K562 (cell line): ENCODE results near the gene CHPF. TPM values are rescaled to one million over a fixed set of nuclear protein-coding genes. Genes with fewer than 3 reads are reported as not detected.
A peak's percentile ranks its signal among the peaks of the same experiment; 100 is the strongest.

Experiments
- ATAC-seq: fragments of 200-7000 bp; cut with Tn5 transposase; 3 replicates; pipeline ENCODE4 v1.9.1; 2020; ENCODE audit warnings: moderate library complexity
- BruUV-seq: library from RNA; stranded (reverse); fragments of 400-500 nt; replicated peaks from 2 replicates; lab custom pipeline; 2021; lab: Mats Ljungman, UMichigan
- CTCF ChIA-PET: fragments of 300-600 bp; formaldehyde crosslinking; extraction: SDS; loops from one replicate; lab custom pipeline; 2021; ENCODE audit warnings: low intra/inter-chr PET ratio; lab: Yijun Ruan, JAX
- POLR2A ChIA-PET: fragments of 300-600, 350-650 bp; sonication (Branson Sonifier 250); formaldehyde crosslinking; extraction: SDS; loops from one replicate; lab custom pipeline; 2021; ENCODE audit warnings: antibody characterized with exemption, inconsistent platforms; lab: Yijun Ruan, JAX
- DNase-seq, 4 experiments: peaks; one replicate each; pipeline versions ENCODE4 v3.0.0 to v3.0.0-alpha.2; 2011 to 2018; ENCODE audit warnings: low spot score in 3 of 4, mixed read lengths in 3 of 4; ENCODE audit errors: extremely low read depth in 1 of 4
- FAIRE-seq: peaks from 2 replicates; lab custom pipeline; 2011; peaks lifted over from hg19 to GRCh38; lab: Jason Lieb, UNC
- H2AFZ ChIP-seq: 2 replicates; pipeline ENCODE4 v1.6.0; 2011; ENCODE audit warnings: low read depth, low read length, control low read depth, inconsistent platforms
- H3K27ac ChIP-seq: fragments of 200-600 bp; 3 replicates; pipeline ENCODE4 v1.8.0; 2011; ENCODE audit warnings: low read depth, mild to moderate bottlenecking, control low read depth, inconsistent platforms, low read length, moderate library complexity, mixed read lengths; ENCODE audit errors: extremely low read depth
- H3K27me3 ChIP-seq, 2 experiments: fragments of 300-600 bp in 1 of 2; 2 replicates in 1 of 2; 3 replicates in 1 of 2; pipeline versions ENCODE4 v1.6.0 to v1.8.0; 2011; ENCODE audit warnings: inconsistent platforms in 2 of 2, low read length in 2 of 2, mild to moderate bottlenecking in 1 of 2, mixed read lengths in 1 of 2, moderate library complexity in 1 of 2; ENCODE audit not compliant: control insufficient read depth in 2 of 2, insufficient read depth in 2 of 2
- H3K36me3 ChIP-seq: fragments of 300-600 bp; 3 replicates; pipeline ENCODE4 v1.8.0; 2011; ENCODE audit warnings: mild to moderate bottlenecking, low read length, inconsistent platforms; ENCODE audit not compliant: control insufficient read depth, insufficient read depth
- H3K4me1 ChIP-seq, 2 experiments: fragments of 200-600 bp in 1 of 2; replicated peaks in 1 of 2; 2 replicates in 1 of 2; 3 replicates in 1 of 2; pipeline versions ENCODE4 v1.5.1 to v1.8.0; 2011; ENCODE audit warnings: inconsistent platforms in 2 of 2, low read length in 2 of 2, mild to moderate bottlenecking in 1 of 2, mixed read lengths in 1 of 2, moderate library complexity in 1 of 2; ENCODE audit not compliant: control insufficient read depth in 2 of 2, insufficient read depth in 2 of 2
- H3K4me2 ChIP-seq: 2 replicates; pipeline ENCODE4 v1.6.1; 2011; ENCODE audit warnings: low read length, control low read depth, inconsistent platforms, mixed read lengths; ENCODE audit not compliant: insufficient read depth
- H3K4me3 ChIP-seq: fragments of 200-600 bp; sonication (generic), shearing (Covaris generic); 2 replicates; pipeline ENCODE4 v1.5.1; 2016; ENCODE audit warnings: control low read depth, inconsistent platforms
- H3K79me2 ChIP-seq: fragments of 200-600 bp; 3 replicates; pipeline ENCODE4 v1.8.0; 2011; ENCODE audit warnings: low read length, inconsistent platforms; ENCODE audit not compliant: control insufficient read depth, insufficient read depth
- H3K9ac ChIP-seq, 2 experiments: 2 replicates each; pipeline versions ENCODE4 v1.6.0 to v1.6.1; 2011; ENCODE audit warnings: low read depth in 2 of 2, low read length in 2 of 2, control low read depth in 1 of 2, inconsistent platforms in 1 of 2, mild to moderate bottlenecking in 1 of 2, mixed read lengths in 1 of 2; ENCODE audit not compliant: insufficient read depth in 1 of 2
- H3K9me1 ChIP-seq: one replicate; pipeline ENCODE4 v1.6.0; 2011; ENCODE audit warnings: inconsistent platforms, mild to moderate bottlenecking, low read length, moderate library complexity; ENCODE audit not compliant: control insufficient read depth, insufficient read depth
- H3K9me3 ChIP-seq: replicated peaks from 2 replicates; pipeline ENCODE4 v1.5.1; 2011; ENCODE audit warnings: low read depth, low read length, inconsistent platforms; ENCODE audit not compliant: control insufficient read depth, insufficient read depth
- H4K20me1 ChIP-seq: replicated peaks from 2 replicates; pipeline ENCODE4 v1.6.1; 2011; ENCODE audit warnings: low read length, inconsistent platforms, mixed read lengths; ENCODE audit not compliant: control insufficient read depth, insufficient read depth
- ARID3B ChIP-seq: fragments of 250-450 bp; sonication (Bioruptor Pico); IDR thresholded peaks from 2 replicates; pipeline ENCODE4 v1.4.0; 2020; ENCODE audit warnings: borderline replicate concordance
- CGGBP1 ChIP-seq: fragments of 250-450 bp; sonication (Bioruptor Pico); IDR thresholded peaks from 2 replicates; pipeline ENCODE4 v1.9.0; 2021; ENCODE audit warnings: mild to moderate bottlenecking
- CTCF ChIP-seq, 3 experiments: IDR thresholded peaks in 2 of 3; conservative IDR thresholded peaks in 1 of 3; 2 replicates each; pipeline ENCODE4 v1.5.1; 2011 to 2012; ENCODE audit warnings: low read length in 3 of 3, mild to moderate bottlenecking in 3 of 3, control low read depth in 2 of 3, improper control_type of control experiment in 1 of 3, inconsistent platforms in 1 of 3, low read depth in 1 of 3, mixed read lengths in 1 of 3, moderate library complexity in 1 of 3; ENCODE audit not compliant: insufficient read depth in 2 of 3
- ETV5 ChIP-seq: sonication (generic); formaldehyde crosslinking; IDR thresholded peaks from 2 replicates; pipeline ENCODE4 v1.4.0; 2020; ENCODE audit warnings: low read depth, mild to moderate bottlenecking, missing genetic modification reagents
- HCFC1 ChIP-seq: IDR thresholded peaks from 2 replicates; pipeline ENCODE4 v1.6.1; 2012; ENCODE audit warnings: low read depth, low read length, improper control_type of control experiment
- HOMEZ ChIP-seq: fragments of 250-450 bp; sonication (Bioruptor Pico); IDR thresholded peaks from 2 replicates; pipeline ENCODE4 v1.4.0; 2020; ENCODE audit warnings: mild to moderate bottlenecking, moderate library complexity
- NCOA6 ChIP-seq: fragments of 450-650 bp; IDR thresholded peaks from 2 replicates; pipeline ENCODE4 v1.6.1; 2017; ENCODE audit warnings: mild to moderate bottlenecking
- PREB ChIP-seq: sonication (generic); formaldehyde crosslinking; IDR thresholded peaks from 2 replicates; pipeline ENCODE4 v1.8.1; 2023; ENCODE audit warnings: mild to moderate bottlenecking, missing genetic modification reagents
- TCF15 ChIP-seq: fragments of 250-450 bp; sonication (Bioruptor Pico); IDR thresholded peaks from 2 replicates; pipeline ENCODE4 v1.8.0; 2022; ENCODE audit warnings: moderate library complexity, mild to moderate bottlenecking, inconsistent platforms
- USF2 ChIP-seq: sonication (generic); formaldehyde crosslinking; IDR thresholded peaks from 2 replicates; pipeline ENCODE4 v1.5.0; 2020; ENCODE audit warnings: missing genetic modification reagents
- YBX1 ChIP-seq: fragments of 450-650 bp; IDR thresholded peaks from 2 replicates; pipeline ENCODE4 v1.7.1; 2016; ENCODE audit warnings: mild to moderate bottlenecking
- ZNF668 ChIP-seq: fragments of 250-450 bp; sonication (Bioruptor Pico); IDR thresholded peaks from 2 replicates; pipeline ENCODE4 v1.8.0; 2022; ENCODE audit warnings: mild to moderate bottlenecking, inconsistent platforms
- WGBS: fragments of 100-300 bp; shearing (Covaris generic); methylation state at CpG from one replicate; pipeline ENCODE4 v1.1.6; 2016; ENCODE audit warnings: low coverage, mixed read lengths; ENCODE audit not compliant: insufficient coverage; ENCODE audit errors: missing lambda C conversion rate; 5-methylcytosine and 5-hydroxymethylcytosine counted together
- in situ Hi-C: fragments of 300-500 bp; cut with MboI; formaldehyde crosslinking; loops from 4 replicates; pipeline ENCODE4 v1.15.0; 2018; ENCODE audit warnings: inconsistent platforms, mixed read lengths
- intact Hi-C: fragments of 100-400 bp; cut with micrococcal nuclease; formaldehyde crosslinking; loops from 2 replicates; pipeline ENCODE4 v1.14.2; 2022
- polyA plus RNA-seq, 8 experiments: library from polyadenylated mRNA; depleted of rRNA in 4 of 8; stranded (reverse) in 5 of 8; unstranded in 3 of 8; fragments of >200 nt; fragmentation: Nextera tagmentation in 2 of 8; fragmentation: Illumina TruSeq in 1 of 8; extraction: Ambion mirVana in 2 of 8; extraction: Trizol in 1 of 8; gene quantifications; 2 replicates each; pipeline versions ENCODE4 v1.2.1 to v1.2.3, GENCODE V29; 2011 to 2014; ENCODE audit warnings: inconsistent platforms in 1 of 8, missing spikeins in 1 of 8
- total RNA-seq, 7 experiments: library from RNA; depleted of rRNA in 6 of 7; stranded (reverse); fragments of >200 nt in 6 of 7; fragmentation: Illumina TruSeq in 2 of 7; extraction: Trizol in 2 of 7; gene quantifications; 2 replicates each; pipeline versions ENCODE4 v1.2.1 to v1.2.3, GENCODE V29; 2011 to 2021; ENCODE audit warnings: low replicate concordance in 1 of 7

Gene CHPF
- total and polyA plus RNA-seq, 9 of the 15 experiments (the other 6 are each of a cell fraction or from before 2014, with no cell fraction given) = 0.15 to 57.2 (median 7.9) TPM

GRCh38 chr2:219526320-219527075 is 17.1 kb downstream of the CHPF start:
- no peaks in the 10 kb centered on the region for H3K9me1 ChIP-seq
- peak in 2 of 4 experiments; percentile 21 to 63 for DNase-seq
- 18% methylated on average over 9 of the region's 11 CpGs for WGBS
- peak overlapping the region; percentile 74 for H3K4me2 ChIP-seq
- ATAC-seq = peak; percentile 18
- H3K9ac ChIP-seq = peak overlapping the region; percentile 58 to 83
- FAIRE-seq = peak; percentile 63
- H3K4me1 ChIP-seq = peaks cover 78 to 85% of the 10 kb centered on the region in 2 experiments
- peaks cover 83% of the 10 kb centered on the region for H3K79me2 ChIP-seq
- no peaks in the 10 kb centered on the region for H3K27me3 ChIP-seq
- ChIA-PET CTCF (interaction anchor here (0.8 kb wide), 1 partner anchor 50 kb away, joined by 3 read pairs; no protein-coding TSS in a partner anchor), POLR2A (interaction anchor here (0.6 to 1.2 kb wide), 6 partner anchors 13 to 138 kb away, joined by 3 to 4 read pairs (median 4); partner anchors contain the start of gene GMPPA)
- no peak overlapping the region; the same call in 1 of the 2 replicates for H3K4me3 ChIP-seq
- H2AFZ ChIP-seq = no peak overlapping the region
- no TSS peak for BruUV-seq
- no peaks in the 10 kb centered on the region for H3K9me3 ChIP-seq
- peak overlapping the region; percentile 71 for H3K27ac ChIP-seq
- H4K20me1 ChIP-seq = no peaks in the 10 kb centered on the region
- in situ Hi-C loops (loop anchor here (5.0 to 10.0 kb wide), 2 partner anchors 34 to 52 kb away; no protein-coding TSS in a partner anchor), intact Hi-C loops (loop anchor here (1.0 kb wide), 3 partner anchors 16 to 50 kb away; partner anchors contain the start of gene GMPPA)
- H3K36me3 ChIP-seq = peaks cover 30% of the 10 kb centered on the region; the same call in 2 of the 3 replicates
- no peak for TF ChIP-seq NCOA6
- no peak for TF ChIP-seq ZNF668
- no peak for TF ChIP-seq CTCF (IDR thresholded peaks at IDR 0.05 in 2 of 3, conservative IDR thresholded peaks at IDR 0.05 in 1 of 3; ENCODE audit: insufficient read depth in 2 of 3, low read depth in 1 of 3, low read length in 3 of 3)
- TF ChIP-seq PREB (CRISPR knock-in tag) = no peak
- no peak for TF ChIP-seq HOMEZ
- TF ChIP-seq CGGBP1 (CRISPR knock-in tag) = no peak
- no peak for TF ChIP-seq YBX1
- no peak for TF ChIP-seq USF2 (CRISPR knock-in tag)
- TF ChIP-seq HCFC1 = no peak
- TF ChIP-seq ETV5 (CRISPR knock-in tag) = peak; percentile 5; the same call in 1 of the 2 replicates
- no peak for TF ChIP-seq TCF15
- TF ChIP-seq ARID3B (CRISPR knock-in tag) = no peak
